K562 (cell line): ENCODE measurements around the gene MEIS1. TPM values are rescaled to one million over a fixed set of nuclear protein-coding genes. Genes with fewer than 3 reads are reported as not detected.

Source experiments
- ATAC-seq: fragments of 200-7000 bp; cut with Tn5 transposase; 3 replicates; pipeline ENCODE4 v1.9.1; 2020; ENCODE audit warnings: moderate library complexity
- BruUV-seq: library from RNA; stranded (reverse); fragments of 400-500 nt; replicated peaks from 2 replicates; lab custom pipeline; 2021; lab: Mats Ljungman, UMichigan
- CTCF ChIA-PET: fragments of 300-600 bp; formaldehyde crosslinking; extraction: SDS; loops from one replicate; lab custom pipeline; 2021; ENCODE audit warnings: low intra/inter-chr PET ratio; lab: Yijun Ruan, JAX
- POLR2A ChIA-PET: fragments of 300-600, 350-650 bp; sonication (Branson Sonifier 250); formaldehyde crosslinking; extraction: SDS; loops from one replicate; lab custom pipeline; 2021; ENCODE audit warnings: antibody characterized with exemption, inconsistent platforms; lab: Yijun Ruan, JAX
- DNase-seq, 4 experiments: peaks; one replicate each; pipeline versions ENCODE4 v3.0.0 to v3.0.0-alpha.2; 2011 to 2018; ENCODE audit warnings: low spot score in 3 of 4, mixed read lengths in 3 of 4; ENCODE audit errors: extremely low read depth in 1 of 4
- FAIRE-seq: peaks from 2 replicates; lab custom pipeline; 2011; peaks lifted over from hg19 to GRCh38; lab: Jason Lieb, UNC
- H2AFZ ChIP-seq: 2 replicates; pipeline ENCODE4 v1.6.0; 2011; ENCODE audit warnings: low read depth, low read length, control low read depth, inconsistent platforms
- H3K27ac ChIP-seq: fragments of 200-600 bp; 3 replicates; pipeline ENCODE4 v1.8.0; 2011; ENCODE audit warnings: low read depth, mild to moderate bottlenecking, control low read depth, inconsistent platforms, low read length, moderate library complexity, mixed read lengths; ENCODE audit errors: extremely low read depth
- H3K27me3 ChIP-seq, 2 experiments: fragments of 300-600 bp in 1 of 2; 2 replicates in 1 of 2; 3 replicates in 1 of 2; pipeline versions ENCODE4 v1.6.0 to v1.8.0; 2011; ENCODE audit warnings: inconsistent platforms in 2 of 2, low read length in 2 of 2, mild to moderate bottlenecking in 1 of 2, mixed read lengths in 1 of 2, moderate library complexity in 1 of 2; ENCODE audit not compliant: control insufficient read depth in 2 of 2, insufficient read depth in 2 of 2
- H3K36me3 ChIP-seq: fragments of 300-600 bp; 3 replicates; pipeline ENCODE4 v1.8.0; 2011; ENCODE audit warnings: mild to moderate bottlenecking, low read length, inconsistent platforms; ENCODE audit not compliant: control insufficient read depth, insufficient read depth
- H3K4me1 ChIP-seq, 2 experiments: fragments of 200-600 bp in 1 of 2; replicated peaks in 1 of 2; 2 replicates in 1 of 2; 3 replicates in 1 of 2; pipeline versions ENCODE4 v1.5.1 to v1.8.0; 2011; ENCODE audit warnings: inconsistent platforms in 2 of 2, low read length in 2 of 2, mild to moderate bottlenecking in 1 of 2, mixed read lengths in 1 of 2, moderate library complexity in 1 of 2; ENCODE audit not compliant: control insufficient read depth in 2 of 2, insufficient read depth in 2 of 2
- H3K4me2 ChIP-seq: 2 replicates; pipeline ENCODE4 v1.6.1; 2011; ENCODE audit warnings: low read length, control low read depth, inconsistent platforms, mixed read lengths; ENCODE audit not compliant: insufficient read depth
- H3K4me3 ChIP-seq: fragments of 200-600 bp; sonication (generic), shearing (Covaris generic); 2 replicates; pipeline ENCODE4 v1.5.1; 2016; ENCODE audit warnings: control low read depth, inconsistent platforms
- H3K79me2 ChIP-seq: fragments of 200-600 bp; 3 replicates; pipeline ENCODE4 v1.8.0; 2011; ENCODE audit warnings: low read length, inconsistent platforms; ENCODE audit not compliant: control insufficient read depth, insufficient read depth
- H3K9ac ChIP-seq, 2 experiments: 2 replicates each; pipeline versions ENCODE4 v1.6.0 to v1.6.1; 2011; ENCODE audit warnings: low read depth in 2 of 2, low read length in 2 of 2, control low read depth in 1 of 2, inconsistent platforms in 1 of 2, mild to moderate bottlenecking in 1 of 2, mixed read lengths in 1 of 2; ENCODE audit not compliant: insufficient read depth in 1 of 2
- H3K9me1 ChIP-seq: one replicate; pipeline ENCODE4 v1.6.0; 2011; ENCODE audit warnings: inconsistent platforms, mild to moderate bottlenecking, low read length, moderate library complexity; ENCODE audit not compliant: control insufficient read depth, insufficient read depth
- H3K9me3 ChIP-seq: replicated peaks from 2 replicates; pipeline ENCODE4 v1.5.1; 2011; ENCODE audit warnings: low read depth, low read length, inconsistent platforms; ENCODE audit not compliant: control insufficient read depth, insufficient read depth
- H4K20me1 ChIP-seq: replicated peaks from 2 replicates; pipeline ENCODE4 v1.6.1; 2011; ENCODE audit warnings: low read length, inconsistent platforms, mixed read lengths; ENCODE audit not compliant: control insufficient read depth, insufficient read depth
- BDP1 ChIP-seq: IDR thresholded peaks from 3 replicates; pipeline ENCODE4 v1.6.1; 2011; ENCODE audit not compliant: insufficient read length, insufficient read depth
- CBFA2T3 ChIP-seq: fragments of 450-650 bp; IDR thresholded peaks from 2 replicates; pipeline ENCODE4 v1.6.1; 2017
- CBX2 ChIP-seq: fragments of 200-600 bp; sonication (generic); IDR thresholded peaks from one replicate; pipeline ENCODE4 v1.6.1; 2012; ENCODE audit warnings: mild to moderate bottlenecking, low read length, inconsistent platforms; ENCODE audit not compliant: insufficient read depth, poor library complexity, severe bottlenecking
- KDM1A ChIP-seq, 2 experiments: fragments of 450-650 bp; IDR thresholded peaks; 2 replicates each; pipeline ENCODE4 v1.6.1; 2016; ENCODE audit warnings: mild to moderate bottlenecking in 2 of 2
- MXI1 ChIP-seq: IDR thresholded peaks from 2 replicates; pipeline ENCODE4 v1.6.1; 2011; ENCODE audit warnings: low read depth, mild to moderate bottlenecking, improper control_type of control experiment, low read length
- NR2C2 ChIP-seq, 2 experiments: fragments of 200-800 bp in 1 of 2; sonication (Bioruptor generic) in 1 of 2; sonication (generic) in 1 of 2; formaldehyde crosslinking in 1 of 2; IDR thresholded peaks; 2 replicates each; pipeline versions ENCODE4 v1.6.1 to v1.8.0; 2016 to 2022; ENCODE audit warnings: mild to moderate bottlenecking in 1 of 2, missing compliant biosample characterization in 1 of 2, missing genetic modification characterization in 1 of 2, missing genetic modification reagents in 1 of 2
- TCF3 ChIP-seq: sonication (generic); formaldehyde crosslinking; IDR thresholded peaks from 2 replicates; pipeline ENCODE4 v1.4.0; 2020; ENCODE audit warnings: mild to moderate bottlenecking, missing genetic modification reagents
- ZKSCAN8 ChIP-seq: fragments of 200-800 bp; sonication (Bioruptor generic); IDR thresholded peaks from 2 replicates; pipeline ENCODE4 v1.6.1; 2016; ENCODE audit warnings: missing genetic modification characterization, missing compliant biosample characterization
- WGBS: fragments of 100-300 bp; shearing (Covaris generic); methylation state at CpG from one replicate; pipeline ENCODE4 v1.1.6; 2016; ENCODE audit warnings: low coverage, mixed read lengths; ENCODE audit not compliant: insufficient coverage; ENCODE audit errors: missing lambda C conversion rate; 5-methylcytosine and 5-hydroxymethylcytosine counted together
- in situ Hi-C: fragments of 300-500 bp; cut with MboI; formaldehyde crosslinking; loops from 4 replicates; pipeline ENCODE4 v1.15.0; 2018; ENCODE audit warnings: inconsistent platforms, mixed read lengths
- intact Hi-C: fragments of 100-400 bp; cut with micrococcal nuclease; formaldehyde crosslinking; loops from 2 replicates; pipeline ENCODE4 v1.14.2; 2022
- polyA plus RNA-seq, 8 experiments: library from polyadenylated mRNA; depleted of rRNA in 4 of 8; stranded (reverse) in 5 of 8; unstranded in 3 of 8; fragments of >200 nt; fragmentation: Nextera tagmentation in 2 of 8; fragmentation: Illumina TruSeq in 1 of 8; extraction: Ambion mirVana in 2 of 8; extraction: Trizol in 1 of 8; gene quantifications; 2 replicates each; pipeline versions ENCODE4 v1.2.1 to v1.2.3, GENCODE V29; 2011 to 2014; ENCODE audit warnings: inconsistent platforms in 1 of 8, missing spikeins in 1 of 8
- total RNA-seq, 7 experiments: library from RNA; depleted of rRNA in 6 of 7; stranded (reverse); fragments of >200 nt in 6 of 7; fragmentation: Illumina TruSeq in 2 of 7; extraction: Trizol in 2 of 7; gene quantifications; 2 replicates each; pipeline versions ENCODE4 v1.2.1 to v1.2.3, GENCODE V29; 2011 to 2021; ENCODE audit warnings: low replicate concordance in 1 of 7
- TF ChIP-seq, protein P1 (sequence below), 2 experiments: fragments of 450-650 bp in 1 of 2; sonication (generic) in 1 of 2; formaldehyde crosslinking in 1 of 2; IDR thresholded peaks in 1 of 2; conservative IDR thresholded peaks in 1 of 2; 2 replicates each; pipeline versions ENCODE4 v1.6.1 to v1.8.1; 2016 to 2023; ENCODE audit warnings: mild to moderate bottlenecking in 2 of 2, moderate library complexity in 2 of 2, inconsistent platforms in 1 of 2, missing genetic modification reagents in 1 of 2
- TF ChIP-seq, protein P2 (sequence below): fragments of 450-650 bp; IDR thresholded peaks from 2 replicates; pipeline ENCODE4 v1.6.1; 2014; ENCODE audit warnings: low read depth, mild to moderate bottlenecking, moderate library complexity, borderline replicate concordance
- TF ChIP-seq, protein P3 (sequence below), 3 experiments: fragments of 200-800 bp in 1 of 3; fragments of 250-450 bp in 1 of 3; fragments of 450-650 bp in 1 of 3; sonication (Bioruptor Pico) in 1 of 3; sonication (Bioruptor generic) in 1 of 3; formaldehyde crosslinking in 1 of 3; IDR thresholded peaks; 2 replicates each; pipeline versions ENCODE4 v1.6.1 to v1.8.0; 2016 to 2022; ENCODE audit warnings: mild to moderate bottlenecking in 2 of 3, missing genetic modification characterization in 2 of 3, missing compliant biosample characterization in 1 of 3, moderate library complexity in 1 of 3

MEIS1 gene
- total and polyA plus RNA-seq, 9 of the 15 experiments (the other 6 are each of a cell fraction or from before 2014, with no cell fraction given), result 2.3 to 9.0 (median 5.9) TPM

DNA sequence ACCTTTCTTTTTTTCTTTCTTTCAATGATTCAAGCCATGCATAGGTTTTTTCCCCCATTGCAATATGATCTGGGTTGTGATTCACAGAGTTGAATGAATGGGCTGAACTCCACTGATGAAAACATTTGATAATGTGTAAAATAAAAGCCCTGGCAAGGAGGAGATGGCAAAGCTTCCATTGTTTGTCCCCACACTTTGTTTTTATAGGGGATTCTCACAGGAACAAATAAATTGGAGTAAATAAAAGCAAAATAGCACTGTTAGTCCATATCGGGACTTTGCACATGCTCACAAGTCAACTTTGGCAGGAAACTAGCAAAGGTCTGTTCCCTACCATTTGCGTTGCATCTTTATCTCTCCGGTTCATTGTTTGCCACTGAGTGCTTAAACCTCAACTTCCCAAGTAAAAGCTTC is 55.7 kb downstream of the MEIS1 start:
- H3K4me2 ChIP-seq, result peak overlapping the region; percentile 40
- peak; percentile 35; the same call in 1 of the 2 replicates for TF ChIP-seq CBFA2T3
- no peak for TF ChIP-seq ZKSCAN8 (CRISPR knock-in tag)
- TF ChIP-seq KDM1A (IDR thresholded peaks at IDR 0.05), result peak; percentile 49 to 79; a peak in 3 of 4 replicates
- TF ChIP-seq, protein P1, sequence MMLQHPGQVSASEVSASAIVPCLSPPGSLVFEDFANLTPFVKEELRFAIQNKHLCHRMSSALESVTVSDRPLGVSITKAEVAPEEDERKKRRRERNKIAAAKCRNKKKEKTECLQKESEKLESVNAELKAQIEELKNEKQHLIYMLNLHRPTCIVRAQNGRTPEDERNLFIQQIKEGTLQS (IDR thresholded peaks at IDR 0.05), result no peak
- TF ChIP-seq, protein P1 (CRISPR knock-in tag; conservative IDR thresholded peaks at IDR 0.05), result no peak
- TF ChIP-seq, protein P2, sequence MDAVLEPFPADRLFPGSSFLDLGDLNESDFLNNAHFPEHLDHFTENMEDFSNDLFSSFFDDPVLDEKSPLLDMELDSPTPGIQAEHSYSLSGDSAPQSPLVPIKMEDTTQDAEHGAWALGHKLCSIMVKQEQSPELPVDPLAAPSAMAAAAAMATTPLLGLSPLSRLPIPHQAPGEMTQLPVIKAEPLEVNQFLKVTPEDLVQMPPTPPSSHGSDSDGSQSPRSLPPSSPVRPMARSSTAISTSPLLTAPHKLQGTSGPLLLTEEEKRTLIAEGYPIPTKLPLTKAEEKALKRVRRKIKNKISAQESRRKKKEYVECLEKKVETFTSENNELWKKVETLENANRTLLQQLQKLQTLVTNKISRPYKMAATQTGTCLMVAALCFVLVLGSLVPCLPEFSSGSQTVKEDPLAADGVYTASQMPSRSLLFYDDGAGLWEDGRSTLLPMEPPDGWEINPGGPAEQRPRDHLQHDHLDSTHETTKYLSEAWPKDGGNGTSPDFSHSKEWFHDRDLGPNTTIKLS, result no peak
- TF ChIP-seq CBX2, result no peak
- TF ChIP-seq NR2C2 (CRISPR knock-in tag; IDR thresholded peaks at IDR 0.05), result no peak
- peak; percentile 33; the same call in 1 of the 2 replicates for TF ChIP-seq NR2C2 (tag; IDR thresholded peaks at IDR 0.05)
- TF ChIP-seq, protein P3, sequence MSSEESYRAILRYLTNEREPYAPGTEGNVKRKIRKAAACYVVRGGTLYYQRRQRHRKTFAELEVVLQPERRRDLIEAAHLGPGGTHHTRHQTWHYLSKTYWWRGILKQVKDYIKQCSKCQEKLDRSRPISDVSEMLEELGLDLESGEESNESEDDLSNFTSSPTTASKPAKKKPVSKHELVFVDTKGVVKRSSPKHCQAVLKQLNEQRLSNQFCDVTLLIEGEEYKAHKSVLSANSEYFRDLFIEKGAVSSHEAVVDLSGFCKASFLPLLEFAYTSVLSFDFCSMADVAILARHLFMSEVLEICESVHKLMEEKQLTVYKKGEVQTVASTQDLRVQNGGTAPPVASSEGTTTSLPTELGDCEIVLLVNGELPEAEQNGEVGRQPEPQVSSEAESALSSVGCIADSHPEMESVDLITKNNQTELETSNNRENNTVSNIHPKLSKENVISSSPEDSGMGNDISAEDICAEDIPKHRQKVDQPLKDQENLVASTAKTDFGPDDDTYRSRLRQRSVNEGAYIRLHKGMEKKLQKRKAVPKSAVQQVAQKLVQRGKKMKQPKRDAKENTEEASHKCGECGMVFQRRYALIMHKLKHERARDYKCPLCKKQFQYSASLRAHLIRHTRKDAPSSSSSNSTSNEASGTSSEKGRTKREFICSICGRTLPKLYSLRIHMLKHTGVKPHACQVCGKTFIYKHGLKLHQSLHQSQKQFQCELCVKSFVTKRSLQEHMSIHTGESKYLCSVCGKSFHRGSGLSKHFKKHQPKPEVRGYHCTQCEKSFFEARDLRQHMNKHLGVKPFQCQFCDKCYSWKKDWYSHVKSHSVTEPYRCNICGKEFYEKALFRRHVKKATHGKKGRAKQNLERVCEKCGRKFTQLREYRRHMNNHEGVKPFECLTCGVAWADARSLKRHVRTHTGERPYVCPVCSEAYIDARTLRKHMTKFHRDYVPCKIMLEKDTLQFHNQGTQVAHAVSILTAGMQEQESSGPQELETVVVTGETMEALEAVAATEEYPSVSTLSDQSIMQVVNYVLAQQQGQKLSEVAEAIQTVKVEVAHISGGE (CRISPR knock-in tag; IDR thresholded peaks at IDR 0.05), result peak in 1 of 3 experiments; percentile 81; a peak in 2 of 6 replicates
- TF ChIP-seq MXI1, result no peak
- TF ChIP-seq TCF3 (CRISPR knock-in tag), result peak; percentile 57; the same call in 1 of the 2 replicates
- TF ChIP-seq BDP1, result no peak

More for the DNA sequence above, 55.7 kb downstream of the MEIS1 start:
- ChIA-PET POLR2A (interaction anchor here (0.7 to 0.9 kb wide), 2 partner anchors 15 to 69 kb away, joined by 3 to 5 read pairs; no protein-coding TSS in a partner anchor), CTCF (no interaction called here)
- H3K9me1 ChIP-seq, result no peaks in the 10 kb centered on the region
- peak overlapping the region; percentile 49; the same call in 2 of the 3 replicates for H3K27ac ChIP-seq
- intact Hi-C loops, result no loop called here
- H3K27me3 ChIP-seq, result no peaks in the 10 kb centered on the region
- H2AFZ ChIP-seq, result peak overlapping the region; percentile 84
- peak in 2 of 4 experiments; percentile 15 to 56 for DNase-seq
- no TSS peak for BruUV-seq
- H3K9ac ChIP-seq, result peak overlapping the region in 1 of 2 experiments; percentile 13; a peak in 1 of 4 replicates
- no peaks in the 10 kb centered on the region; the same call in 2 of the 3 replicates for H3K79me2 ChIP-seq
- in situ Hi-C loops, result no loop called here
- peaks cover 6 to 45% of the 10 kb centered on the region in 2 experiments; a peak in 4 of 5 replicates for H3K4me1 ChIP-seq
- H3K9me3 ChIP-seq, result no peaks in the 10 kb centered on the region
- FAIRE-seq, result no peak
- peak; percentile 71 for ATAC-seq
- WGBS, result 0% methylated on average over 3 of the region's 3 CpGs
- no peaks in the 10 kb centered on the region for H4K20me1 ChIP-seq
- H3K4me3 ChIP-seq, result no peak overlapping the region
- H3K36me3 ChIP-seq, result no peaks in the 10 kb centered on the region; the same call in 2 of the 3 replicates
